ENCODE results near the gene RELN.

RELN gene

GRCh38 chr7:103715376-103716120 lies 273.9 kb downstream of the RELN start:
- DNase-seq (ENCODE audit: low read depth) = no peak

DNA sequence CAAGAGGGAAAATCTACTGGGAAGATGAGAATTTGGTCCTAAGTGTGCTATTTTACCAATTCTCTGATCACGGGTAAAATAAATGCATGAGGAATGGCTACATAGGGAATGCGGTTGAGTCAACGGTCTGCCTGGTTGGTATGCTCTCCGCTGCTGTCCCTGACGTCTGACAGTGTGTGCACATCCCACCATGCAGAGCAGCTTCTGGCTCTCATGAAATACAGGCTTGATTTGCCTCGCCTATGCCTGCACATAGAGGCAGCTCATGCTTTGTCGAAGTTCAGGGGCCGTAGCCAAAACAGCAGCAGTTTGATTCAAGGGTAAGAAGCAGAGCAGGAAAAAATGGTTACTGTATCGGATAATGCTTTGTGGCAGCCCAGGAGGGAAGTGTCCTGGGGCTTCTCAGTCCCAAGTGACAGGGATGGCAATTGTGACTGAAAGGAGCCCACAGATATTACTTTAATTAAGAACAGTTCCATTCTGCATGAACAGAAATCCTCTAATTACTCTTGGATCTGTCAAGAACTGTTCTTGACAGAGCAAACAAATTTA lies 275.0 kb downstream of the RELN start:
- DNase-seq (ENCODE audit: low read depth) = no peak

- DNase-seq (ENCODE audit: low read depth) = no peak
Measured at GRCh38 chr7:103712991-103713778, 276.3 kb downstream of the RELN start.

DNA sequence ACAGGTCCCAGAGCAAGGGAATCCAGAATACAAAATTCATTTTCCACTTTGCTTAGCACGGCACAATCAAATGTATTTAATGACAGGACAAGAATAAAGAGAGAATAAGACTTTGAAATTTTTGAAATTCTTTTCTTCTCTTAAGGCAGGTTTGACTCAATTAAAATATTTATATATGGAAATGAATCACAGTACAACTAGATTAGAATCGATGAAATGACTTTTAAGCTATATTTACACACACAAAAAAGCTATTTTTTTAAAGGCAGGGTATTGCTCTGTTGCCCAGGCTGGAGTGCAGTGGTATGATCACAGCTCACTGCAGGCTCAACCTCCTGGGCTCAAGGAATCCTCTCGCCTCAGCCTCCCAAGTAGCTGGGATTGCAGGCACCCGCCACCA lies 278.0 kb downstream of the RELN start:
- no peak for DNase-seq (ENCODE audit: low read depth)

GRCh38 chr7:103710247-103710646 lies 279.2 kb downstream of the RELN start:
- no peak for DNase-seq (ENCODE audit: low read depth)

GRCh38 chr7:103706805-103707204 lies 282.7 kb downstream of the RELN start:
- DNase-seq (ENCODE audit: low read depth) = no peak

DNA sequence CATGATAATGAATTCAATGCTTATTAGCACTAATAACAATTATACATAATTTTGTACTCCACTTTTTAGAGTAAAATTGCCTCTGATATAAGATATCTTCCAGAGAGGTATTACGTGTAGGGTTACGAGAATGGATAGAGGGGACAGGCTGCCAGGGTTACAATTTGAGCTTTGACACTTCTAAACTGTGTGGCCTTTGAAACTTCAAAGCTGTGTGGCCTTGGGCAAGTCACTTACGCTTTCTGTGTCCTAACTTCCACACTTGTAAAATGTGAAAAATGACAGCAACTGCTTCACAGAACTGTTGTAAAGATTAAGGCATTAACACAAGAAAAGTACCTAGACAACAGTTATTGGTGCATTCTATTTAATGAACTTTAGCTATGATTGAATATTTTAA lies 283.9 kb downstream of the RELN start:
- DNase-seq (ENCODE audit: low read depth) = no peak

- DNase-seq (ENCODE audit: low read depth) = no peak
Measured at GRCh38 chr7:103704701-103705100, 284.8 kb downstream of the RELN start.

- no peak for DNase-seq (ENCODE audit: low read depth)
Measured at GRCh38 chr7:103702982-103703381, 286.5 kb downstream of the RELN start.

- DNase-seq (ENCODE audit: low read depth) = no peak
Measured at GRCh38 chr7:103702454-103702853, 287.0 kb downstream of the RELN start.

- no peak for DNase-seq (ENCODE audit: low read depth)
Measured at GRCh38 chr7:103699032-103699431, 290.4 kb downstream of the RELN start.

GRCh38 chr7:103698064-103698463 lies 291.4 kb downstream of the RELN start:
- no peak for DNase-seq (ENCODE audit: low read depth)

- DNase-seq (ENCODE audit: low read depth) = no peak
Measured at GRCh38 chr7:103695521-103695920, 293.9 kb downstream of the RELN start.

DNA sequence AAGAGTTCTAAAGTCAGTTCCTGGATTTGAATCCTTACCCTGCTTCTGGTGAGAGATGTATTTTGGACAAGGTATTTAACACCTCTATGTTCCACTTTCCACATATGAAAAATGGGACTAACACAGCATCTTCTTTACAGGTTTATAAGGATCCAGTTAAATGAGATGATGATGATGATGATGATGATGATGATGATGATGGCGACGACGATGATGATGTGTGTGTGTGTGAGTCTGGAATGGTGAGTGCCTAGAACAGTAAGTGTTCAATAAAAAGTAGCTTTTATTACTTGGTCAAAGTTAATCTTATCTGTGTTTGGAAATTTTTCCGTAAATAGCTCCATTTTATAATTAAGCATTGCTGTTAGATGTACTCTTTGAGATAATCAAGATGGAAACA lies 295.2 kb downstream of the RELN start:
- DNase-seq (ENCODE audit: low read depth) = no peak

DNA sequence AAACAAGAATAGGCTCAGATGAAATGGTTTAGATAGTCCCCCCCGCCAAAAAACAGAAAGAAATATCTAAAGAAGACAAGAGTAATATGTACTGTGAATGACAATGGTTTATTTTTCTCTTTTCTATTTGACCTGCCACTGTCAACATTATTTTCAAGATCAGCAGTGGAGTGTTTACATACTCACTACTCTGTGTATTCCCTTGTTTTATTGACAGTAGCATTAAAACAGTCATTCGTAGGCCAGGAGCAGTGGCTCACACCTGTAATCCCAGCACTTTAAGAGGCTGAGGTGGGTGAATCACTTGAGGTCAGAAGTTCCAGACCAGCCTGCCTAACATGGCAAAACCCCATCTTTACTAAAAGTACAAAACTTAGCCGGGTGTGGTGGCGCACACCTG lies 298.2 kb downstream of the RELN start:
- DNase-seq (ENCODE audit: low read depth) = no peak

DNA sequence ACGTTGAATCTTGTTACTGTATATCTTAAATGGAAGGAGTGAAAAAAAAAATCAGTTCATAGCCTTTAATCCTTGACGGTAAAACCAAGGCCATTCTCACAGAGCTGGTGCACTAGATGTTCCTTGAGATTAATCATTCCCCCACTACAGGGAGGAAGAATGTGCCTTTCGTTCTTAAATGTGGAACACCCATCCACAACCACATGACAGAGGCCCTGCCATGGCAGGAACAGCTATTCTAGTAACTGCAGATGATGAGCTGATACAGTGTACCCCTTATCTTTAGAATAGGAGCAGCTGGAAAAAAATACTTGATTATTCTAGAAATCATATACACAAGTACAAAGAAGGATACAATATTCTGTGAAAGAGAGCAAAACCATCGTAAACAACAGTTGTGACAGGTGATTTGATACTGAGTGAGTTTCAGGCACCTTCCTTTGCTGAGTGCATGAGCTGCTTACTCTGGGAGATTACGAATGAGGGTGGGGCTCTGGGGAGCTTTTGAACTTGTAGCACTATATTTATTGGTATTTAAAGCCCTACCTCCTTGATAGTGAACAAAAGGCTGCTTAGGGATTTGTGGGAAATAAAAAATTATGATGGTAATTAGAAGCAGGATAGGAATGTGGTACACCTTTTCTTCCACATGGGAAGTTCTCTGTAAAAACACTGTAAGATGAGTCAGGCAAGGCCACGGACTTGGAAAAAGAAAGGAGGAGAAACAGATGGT lies 299.1 kb downstream of the RELN start:
- no peak for DNase-seq (ENCODE audit: low read depth)

DNA sequence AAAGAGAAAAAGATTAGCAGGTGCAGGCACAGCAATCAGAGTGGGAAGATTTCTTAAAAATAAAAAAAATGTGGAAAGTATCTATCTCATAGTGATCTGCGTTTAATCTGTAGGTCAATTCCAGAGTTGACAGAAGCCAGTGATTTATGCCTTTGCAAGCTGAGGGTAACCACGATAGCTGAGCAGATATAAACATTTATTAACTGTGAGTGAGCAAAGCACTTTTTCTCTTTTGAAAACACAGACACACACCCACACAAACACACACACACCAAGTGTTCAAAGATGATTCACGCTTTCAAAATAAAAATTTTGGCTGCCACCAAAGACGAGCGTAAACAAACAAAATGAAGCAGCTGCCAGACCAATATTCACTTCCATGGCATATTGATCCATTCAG lies 300.2 kb downstream of the RELN start:
- no peak for DNase-seq (ENCODE audit: low read depth)

DNA sequence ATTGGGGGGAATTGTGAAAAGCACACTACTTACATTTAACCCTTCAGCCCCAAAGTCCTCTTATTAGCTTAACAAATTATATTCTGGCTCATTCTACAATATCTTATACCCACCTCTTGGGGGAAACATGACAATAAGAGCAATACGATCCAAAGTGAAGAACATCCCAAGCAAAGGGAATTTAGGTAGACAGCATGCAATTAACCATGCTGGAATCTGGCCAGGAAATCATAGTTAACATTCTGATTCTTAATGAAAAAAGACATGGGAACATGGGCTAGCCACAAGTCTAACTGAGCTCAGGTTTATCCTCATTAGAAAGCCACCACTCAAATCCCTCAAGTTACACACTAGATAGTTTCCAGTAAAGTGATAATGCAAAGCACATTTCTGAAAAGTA lies 301.5 kb downstream of the RELN start:
- no peak for DNase-seq (ENCODE audit: low read depth)

GRCh38 chr7:103687272-103687671 lies 302.2 kb downstream of the RELN start:
- DNase-seq (ENCODE audit: low read depth) = no peak

GRCh38 chr7:103686763-103687162 lies 302.7 kb downstream of the RELN start:
- no peak for DNase-seq (ENCODE audit: low read depth)

- DNase-seq (ENCODE audit: low read depth) = no peak
Measured at GRCh38 chr7:103686064-103686463, 303.4 kb downstream of the RELN start.

DNA sequence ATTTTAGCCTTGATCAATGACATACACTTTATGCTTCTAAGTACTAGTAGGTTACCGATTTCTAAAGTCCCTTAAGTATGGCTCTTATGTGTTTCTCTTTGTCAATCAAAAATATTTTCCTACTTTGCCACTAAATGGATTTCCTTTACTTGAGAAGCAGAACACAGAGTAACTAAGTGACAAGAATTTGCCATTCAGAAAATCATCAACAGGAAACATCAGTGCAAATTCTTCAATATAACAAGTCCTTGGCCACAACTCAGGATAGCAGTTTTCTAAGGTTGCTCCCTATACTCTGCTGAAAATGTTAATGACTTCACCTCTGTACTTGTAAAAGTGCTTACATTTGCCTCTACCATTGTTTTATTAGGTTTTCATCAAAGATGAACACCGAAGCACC lies 303.8 kb downstream of the RELN start:
- no peak for DNase-seq (ENCODE audit: low read depth)

DNA sequence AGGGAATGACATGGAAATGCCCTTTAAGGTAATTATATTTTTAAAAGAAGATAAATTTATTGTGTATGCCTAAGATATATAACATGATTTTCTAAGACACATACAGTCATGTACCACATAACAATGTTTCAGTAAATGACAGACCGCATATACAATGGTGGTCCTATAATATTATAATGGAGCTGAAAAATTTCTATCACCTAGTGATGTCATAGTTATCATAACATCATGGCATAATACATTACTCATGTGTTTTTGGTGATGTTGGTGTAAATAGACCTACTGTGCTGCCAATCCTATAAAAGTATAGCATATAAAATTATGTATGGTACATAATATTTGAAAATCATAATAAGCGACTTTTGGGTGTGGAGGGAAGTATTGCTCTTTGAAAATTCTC lies 306.1 kb downstream of the RELN start:
- DNase-seq (ENCODE audit: low read depth) = no peak
